Tibial nerve (tissue), 4 donors: ENCODE results near the gene CRYGN. TPM values are rescaled to one million over a fixed set of nuclear protein-coding genes. Genes with fewer than 3 reads are reported as not detected.

Experiments
- DNase-seq, 2 donors: peaks; one replicate each; pipeline ENCODE4 v3.0.0-alpha.2; 2019; ENCODE audit warnings: low spot score in 2 of 2
- H3K27ac ChIP-seq, 4 donors: fragments of 200-600 bp; sonication (generic) in 3 of 4; one replicate each; pipeline ENCODE4 v1.5.1; 2017 to 2019; ENCODE audit warnings: mild to moderate bottlenecking in 1 of 4
- H3K27me3 ChIP-seq, 2 donors: fragments of 200-600 bp; sonication (generic) in 1 of 2; one replicate each; pipeline versions ENCODE4 v1.5.1 to v1.6.0; 2017 to 2019
- H3K36me3 ChIP-seq, 3 donors: fragments of 200-600 bp; sonication (generic); one replicate each; pipeline ENCODE4 v1.5.1; 2018 to 2019
- H3K4me1 ChIP-seq, 4 donors: fragments of 200-600 bp; sonication (generic) in 3 of 4; one replicate each; pipeline ENCODE4 v1.5.1; 2017 to 2019
- H3K4me3 ChIP-seq, 4 donors: fragments of 200-600 bp; sonication (generic) in 3 of 4; one replicate each; pipeline ENCODE4 v1.5.1; 2017 to 2019; ENCODE audit warnings: mild to moderate bottlenecking in 1 of 4, moderate library complexity in 1 of 4
- H3K9me3 ChIP-seq, 4 donors: fragments of 200-600 bp; sonication (generic) in 3 of 4; one replicate each; pipeline ENCODE4 v1.5.1; 2017 to 2019
- CTCF ChIP-seq, 5 experiments: fragments of 200-600 bp in 3 of 5; fragments of 450-650 bp in 2 of 5; sonication (generic) in 3 of 5; IDR thresholded peaks; one replicate each; pipeline ENCODE4 v1.5.1; 2016 to 2019; ENCODE audit warnings: antibody characterized with exemption in 5 of 5, mild to moderate bottlenecking in 3 of 5, moderate library complexity in 2 of 5
- EP300 ChIP-seq, 2 donors: sonication (generic); formaldehyde crosslinking; IDR thresholded peaks; one replicate each; pipeline ENCODE4 v1.6.1; 2017; ENCODE audit warnings: antibody characterized with exemption in 2 of 2, mild to moderate bottlenecking in 1 of 2
- POLR2A ChIP-seq, 2 donors: fragments of 450-650 bp; IDR thresholded peaks; one replicate each; pipeline ENCODE4 v1.6.1; 2017; ENCODE audit warnings: antibody characterized with exemption in 2 of 2, mild to moderate bottlenecking in 2 of 2, moderate library complexity in 2 of 2
- WGBS, 2 donors: methylation state at CpG; one replicate each; pipeline ENCODE4 v1.1.5; 2018; 5-methylcytosine and 5-hydroxymethylcytosine counted together
- total RNA-seq, 4 donors: library from RNA; depleted of rRNA; stranded (reverse); fragments of >200 nt; gene quantifications; one replicate each; pipeline ENCODE4 v1.1.0, GENCODE V29; 2016

The CRYGN gene
- total RNA-seq, 4 donors from 2014 or later, result 0.59 to 1.5 (median 0.87) TPM; not detected in 1

GRCh38 chr7:151433721-151434400, 6.1 kb downstream of the CRYGN start:
- Histone ChIP-seq H3K4me1 (peaks cover 0 to 37% (median 13%) of the 10 kb centered on the region in 4 donors), H3K36me3 (no peaks in the 10 kb centered on the region), H3K4me3 (no peak overlapping the region), H3K9me3 (no peaks in the 10 kb centered on the region), H3K27me3 (no peaks in the 10 kb centered on the region), H3K27ac (no peak overlapping the region)
- DNase-seq, result no peak
- 85 to 93% methylated on average over 12 to 15 of the region's 15 CpGs for WGBS, 2 donors
- no peak for TF ChIP-seq EP300 (IDR thresholded peaks at IDR 0.05)
- no peak for TF ChIP-seq CTCF (IDR thresholded peaks at IDR 0.05)
- TF ChIP-seq POLR2A (IDR thresholded peaks at IDR 0.05), result no peak

GRCh38 chr7:151432658-151433521, 7.1 kb downstream of the CRYGN start:
- WGBS, 2 donors, result 80 to 81% methylated on average over 14 of the region's 14 CpGs
- no peak for TF ChIP-seq EP300 (IDR thresholded peaks at IDR 0.05)
- peak in 1 of 5 experiments; percentile 10 for TF ChIP-seq CTCF (IDR thresholded peaks at IDR 0.05)

GRCh38 chr7:151431768-151432311, 8.1 kb downstream of the CRYGN start:
- peaks cover 0 to 48% (median 33%) of the 10 kb centered on the region in 4 donors for H3K4me1 ChIP-seq
- no peak for TF ChIP-seq POLR2A (IDR thresholded peaks at IDR 0.05)
- no peak for TF ChIP-seq CTCF (IDR thresholded peaks at IDR 0.05)
- TF ChIP-seq EP300 (IDR thresholded peaks at IDR 0.05), result no peak
- no peak for DNase-seq
- no peak overlapping the region for H3K4me3 ChIP-seq
- no peaks in the 10 kb centered on the region for H3K27me3 ChIP-seq
- H3K36me3 ChIP-seq, result no peaks in the 10 kb centered on the region
- WGBS, 2 donors, result 95 to 98% methylated on average over 11 to 24 of the region's 25 CpGs
- H3K9me3 ChIP-seq, result no peaks in the 10 kb centered on the region
- no peak overlapping the region for H3K27ac ChIP-seq

More at GRCh38 chr7:151432658-151433521, 7.1 kb downstream of the CRYGN start:
- Histone ChIP-seq H3K4me1 (peaks cover 0 to 47% (median 22%) of the 10 kb centered on the region in 4 donors), H3K36me3 (no peaks in the 10 kb centered on the region), H3K27ac (no peak overlapping the region), H3K27me3 (no peaks in the 10 kb centered on the region), H3K4me3 (no peak overlapping the region), H3K9me3 (no peaks in the 10 kb centered on the region)
- DNase-seq, result no peak

- H3K4me3 ChIP-seq, result no peak overlapping the region
- peak overlapping the region in 2 of 4 donors; percentile 41 to 89 for H3K27ac ChIP-seq
- 95 to 98% methylated on average over 10 to 13 of the region's 13 CpGs for WGBS, 2 donors
- peaks cover 0 to 48% (median 36%) of the 10 kb centered on the region in 4 donors for H3K4me1 ChIP-seq
- no peaks in the 10 kb centered on the region for H3K27me3 ChIP-seq
- H3K36me3 ChIP-seq, result no peaks in the 10 kb centered on the region
- no peaks in the 10 kb centered on the region for H3K9me3 ChIP-seq
- TF ChIP-seq POLR2A (IDR thresholded peaks at IDR 0.05) (no peak), CTCF (IDR thresholded peaks at IDR 0.05) (no peak), EP300 (IDR thresholded peaks at IDR 0.05) (no peak)
- no peak for DNase-seq
Measured at GRCh38 chr7:151431281-151431767, 8.6 kb downstream of the CRYGN start.
